A549 treated with GW870086 at 1 μM for 4 hours (cell line): Measurements from ENCODE around the gene SLC16A11. TPM values are rescaled to one million over a fixed set of nuclear protein-coding genes. Genes with fewer than 3 reads are reported as not detected.

Experiments used
- total RNA-seq: library from RNA; stranded (reverse); fragments of 200-300 nt; extraction: Qiagen RNA extraction; gene quantifications from 5 replicates; pipeline ENCODE4 v1.2.3, GENCODE V29; 2022; ENCODE audit warnings: low read depth

SLC16A11 gene
- total RNA-seq = not detected in 5 replicates

GRCh38 chr17:7043497-7044198 is at the start of gene SLC16A11:
Gene SLC16A11 (minus strand): TSS chr17:7044092. CDS start chr17:7043513, 579 bp downstream.

GRCh38 chr17:7079581-7080455 is 35.9 kb upstream of the SLC16A11 start, which contains the start of gene CLEC10A:
Gene CLEC10A (minus strand): TSS chr17:7080251. CDS start chr17:7078812, 1,439 bp downstream.

GRCh38 chr17:7035591-7036368 is 8.1 kb downstream of the SLC16A11 start, which contains the start of gene SLC16A13:
Gene SLC16A13 (plus strand): TSS chr17:7036015. CDS start chr17:7036383, 368 bp downstream.

GRCh38 chr17:7022781-7023571 is 20.9 kb downstream of the SLC16A11 start, which contains the start of gene BCL6B:
Gene BCL6B (plus strand): TSS chr17:7023050. CDS start chr17:7023672, 622 bp downstream.

GRCh38 chr17:6995500-6996255 is 48.2 kb downstream of the SLC16A11 start, which contains the start of gene ALOX12:
Gene ALOX12 (plus strand): TSS chr17:6996049. CDS start chr17:6996118, 69 bp downstream.

Other genes with a start within 250 kb of the SLC16A11 start
- gene TEKT1, start 212.4 kb downstream of the SLC16A11 start, total RNA-seq = 0.03 to 0.05 TPM in 2 of 5 replicates, not detected in the others
- not detected in 5 replicates for gene ALOX12, start 48.0 kb downstream of the SLC16A11 start, total RNA-seq
- gene RNASEK, start 31.5 kb downstream of the SLC16A11 start, total RNA-seq = 431 to 509 TPM (median 449 TPM) in 5 replicates
- gene BCL6B, start 21.0 kb downstream of the SLC16A11 start, total RNA-seq = not detected in 5 replicates
- gene SLC16A13, start 8.1 kb downstream of the SLC16A11 start, total RNA-seq = 6.9 to 9.1 TPM (median 8.2 TPM) in 5 replicates
- gene CLEC10A, start 36.2 kb upstream of the SLC16A11 start, total RNA-seq = not detected in 5 replicates
- gene ASGR2, start 70.7 kb upstream of the SLC16A11 start, total RNA-seq = 0.10 to 0.35 TPM in 2 of 5 replicates, not detected in the others
- 0.78 to 1.4 TPM (median 0.87 TPM) in 5 replicates for gene ASGR1, start 135.3 kb upstream of the SLC16A11 start, total RNA-seq
- 4.8 to 8.2 TPM (median 6.7 TPM) in 5 replicates for gene DLG4, start 175.7 kb upstream of the SLC16A11 start, total RNA-seq
- gene ACADVL, start 175.8 kb upstream of the SLC16A11 start, total RNA-seq = 328 to 426 TPM (median 419 TPM) in 5 replicates
- gene DVL2, start 190.4 kb upstream of the SLC16A11 start, total RNA-seq = 31.8 to 38.4 TPM (median 37.3 TPM) in 5 replicates
- 80.8 to 113 TPM (median 94.7 TPM) in 5 replicates for gene PHF23, start 195.4 kb upstream of the SLC16A11 start, total RNA-seq
- gene GABARAP, start 198.4 kb upstream of the SLC16A11 start, total RNA-seq = 629 to 795 TPM (median 688 TPM) in 5 replicates
- gene CTDNEP1, start 207.6 kb upstream of the SLC16A11 start, total RNA-seq = 209 to 247 TPM (median 236 TPM) in 5 replicates
- gene ELP5, start 208.1 kb upstream of the SLC16A11 start, total RNA-seq = 124 to 134 TPM (median 126 TPM) in 5 replicates
- 1.7 to 2.5 TPM (median 2.1 TPM) in 5 replicates for gene CLDN7, start 218.4 kb upstream of the SLC16A11 start, total RNA-seq
- gene SLC2A4, start 237.6 kb upstream of the SLC16A11 start, total RNA-seq = 0.17 to 0.64 TPM (median 0.45 TPM) in 5 replicates